Neuronal stem cell (in vitro differentiated cells): ENCODE measurements around the gene ATXN3.

Experiments
- DNase-seq: peaks from one replicate; pipeline ENCODE4 v3.0.0-alpha.2; 2013; ENCODE audit warnings: low spot score
- H2AFZ ChIP-seq: one replicate; pipeline ENCODE4 v1.6.1; 2013; ENCODE audit warnings: mild to moderate bottlenecking, low read length, inconsistent platforms
- H2AK5ac ChIP-seq: 2 replicates; pipeline ENCODE4 v1.6.1; 2013; ENCODE audit warnings: low read depth, mild to moderate bottlenecking, inconsistent platforms, low read length, moderate library complexity, mixed read lengths
- H2BK120ac ChIP-seq: 2 replicates; pipeline ENCODE4 v1.6.1; 2013; ENCODE audit warnings: low read depth, mild to moderate bottlenecking, inconsistent platforms, low read length, moderate library complexity, mixed read lengths
- H2BK12ac ChIP-seq: one replicate; pipeline ENCODE4 v1.6.1; 2013; ENCODE audit warnings: low read length, inconsistent platforms
- H2BK15ac ChIP-seq: 2 replicates; pipeline ENCODE4 v1.6.1; 2013; ENCODE audit warnings: mild to moderate bottlenecking, low read length, inconsistent platforms, mixed read lengths
- H2BK5ac ChIP-seq: one replicate; pipeline ENCODE4 v1.6.1; 2013; ENCODE audit warnings: inconsistent platforms, mild to moderate bottlenecking, low read length, moderate library complexity
- H3K14ac ChIP-seq: one replicate; pipeline ENCODE4 v1.6.1; 2013; ENCODE audit warnings: low read length, inconsistent platforms
- H3K18ac ChIP-seq: 2 replicates; pipeline ENCODE4 v1.6.1; 2013; ENCODE audit warnings: low read length, inconsistent platforms
- H3K23ac ChIP-seq: 2 replicates; pipeline ENCODE4 v1.6.1; 2013; ENCODE audit warnings: low read depth, mild to moderate bottlenecking, mixed read lengths, low read length, inconsistent platforms; ENCODE audit not compliant: poor library complexity
- H3K27ac ChIP-seq: replicated peaks from 3 replicates; pipeline ENCODE4 v1.5.1; 2013; ENCODE audit warnings: low read length, inconsistent platforms
- H3K27me3 ChIP-seq, 3 experiments: 2 replicates each; pipeline ENCODE4 v1.6.1; 2013; ENCODE audit warnings: low read length in 3 of 3, mild to moderate bottlenecking in 2 of 3, inconsistent platforms in 1 of 3, low read depth in 1 of 3, mixed read lengths in 1 of 3, moderate library complexity in 1 of 3; ENCODE audit not compliant: control insufficient read depth in 3 of 3, insufficient read depth in 3 of 3
- H3K36me3 ChIP-seq, 2 donors: replicated peaks in 1 of 2; 2 replicates each; pipeline ENCODE4 v1.6.1; 2013; ENCODE audit warnings: low read length in 2 of 2; ENCODE audit not compliant: control insufficient read depth in 2 of 2, insufficient read depth in 2 of 2
- H3K4ac ChIP-seq: 2 replicates; pipeline ENCODE4 v1.6.1; 2013; ENCODE audit warnings: inconsistent platforms, mild to moderate bottlenecking, low read length, moderate library complexity
- H3K4me1 ChIP-seq, 2 donors: 1 replicate in 1 of 2; 2 replicates in 1 of 2; pipeline ENCODE4 v1.6.1; 2013; ENCODE audit warnings: low read length in 2 of 2, low read depth in 1 of 2; ENCODE audit not compliant: control insufficient read depth in 2 of 2, insufficient read depth in 1 of 2
- H3K4me2 ChIP-seq: one replicate; pipeline ENCODE4 v1.6.1; 2013; ENCODE audit warnings: mild to moderate bottlenecking, low read length, inconsistent platforms; ENCODE audit not compliant: insufficient read depth, poor library complexity, severe bottlenecking
- H3K4me3 ChIP-seq, 2 donors: 2 replicates each; pipeline ENCODE4 v1.5.1; 2013; ENCODE audit warnings: low read length in 2 of 2, mild to moderate bottlenecking in 2 of 2, inconsistent platforms in 1 of 2, moderate library complexity in 1 of 2
- H3K79me1 ChIP-seq: one replicate; pipeline ENCODE4 v1.6.1; 2013; ENCODE audit warnings: low read depth, mild to moderate bottlenecking, inconsistent platforms, low read length, moderate library complexity
- H3K9ac ChIP-seq: one replicate; pipeline ENCODE4 v1.6.1; 2013; ENCODE audit warnings: mild to moderate bottlenecking, low read depth, low read length, inconsistent platforms; ENCODE audit not compliant: poor library complexity
- H3K9me3 ChIP-seq, 2 donors: replicated peaks in 1 of 2; 2 replicates each; pipeline versions ENCODE3 to v1.6.1; 2013; ENCODE audit warnings: low read length in 2 of 2, mild to moderate bottlenecking in 2 of 2, inconsistent platforms in 1 of 2, low read depth in 1 of 2, mixed read lengths in 1 of 2, moderate library complexity in 1 of 2; ENCODE audit not compliant: control insufficient read depth in 2 of 2, insufficient read depth in 1 of 2
- H4K8ac ChIP-seq: one replicate; pipeline ENCODE4 v1.6.1; 2013; ENCODE audit warnings: low read depth, mild to moderate bottlenecking, inconsistent platforms, low read length, moderate library complexity
- H4K91ac ChIP-seq: one replicate; pipeline ENCODE4 v1.6.1; 2013; ENCODE audit warnings: low read length, low read depth, mild to moderate bottlenecking, inconsistent platforms; ENCODE audit not compliant: poor library complexity
- WGBS, 2 donors: extraction: QIAGEN DNeasy Blood & Tissue Kit; methylation state at CpG; one replicate each; pipeline ENCODE4 v1.1.7; 2013; ENCODE audit warnings: missing lambda C conversion rate in 2 of 2, mixed read lengths in 1 of 2; ENCODE audit not compliant: insufficient read length in 2 of 2, insufficient replicate concordance in 1 of 2; ENCODE audit errors: extremely low coverage in 2 of 2; 5-methylcytosine and 5-hydroxymethylcytosine counted together

ATXN3 gene

DNA sequence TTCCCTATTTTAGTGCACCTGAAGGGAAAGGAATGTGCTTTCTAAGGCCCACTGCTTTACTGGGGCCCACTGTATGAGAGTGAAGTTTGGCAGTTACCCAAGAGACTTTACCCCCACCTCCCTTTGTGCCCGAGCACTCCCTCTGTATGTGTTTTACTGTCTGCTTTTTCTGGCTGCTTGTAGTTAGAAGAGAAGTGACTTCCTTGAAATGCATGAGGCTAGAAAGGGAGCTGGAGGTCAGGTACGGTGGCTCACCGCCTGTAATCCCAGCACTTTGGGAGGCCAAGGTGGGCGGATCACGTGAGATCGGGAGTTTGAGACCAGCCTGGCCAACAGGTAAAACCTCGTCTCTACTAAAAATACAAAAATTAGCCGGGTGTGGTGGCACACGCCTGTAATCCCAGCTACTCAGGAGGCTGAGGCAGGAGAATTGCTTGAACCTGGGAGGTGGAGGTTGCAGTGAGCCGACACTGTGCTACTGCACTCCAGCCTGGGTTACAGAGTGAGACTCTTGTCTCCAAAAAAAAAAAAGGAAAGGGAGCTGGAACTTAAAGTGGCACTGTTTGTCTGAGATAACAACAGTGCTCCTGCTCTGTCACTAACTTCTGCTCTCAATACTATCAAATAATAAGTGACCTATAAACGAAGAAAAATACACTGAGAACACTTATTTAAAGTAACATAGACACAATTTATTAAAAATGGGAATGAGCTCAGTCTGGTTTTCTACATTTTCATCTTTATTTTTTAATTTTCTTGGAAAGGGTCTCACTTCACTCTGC is 72.3 kb downstream of the ATXN3 start:
- no peak overlapping the region for H2BK12ac ChIP-seq
- H3K18ac ChIP-seq = no peak overlapping the region
- H3K4ac ChIP-seq = no peak overlapping the region
- no CpG with 5 or more reads among the region's 11 CpGs for WGBS, 2 donors
- no peak overlapping the region for H3K23ac ChIP-seq
- no peak overlapping the region for H2BK120ac ChIP-seq
- no peaks in the 10 kb centered on the region for H3K79me1 ChIP-seq
- H2AK5ac ChIP-seq = no peak overlapping the region
- H3K4me2 ChIP-seq = no peak overlapping the region
- peaks cover 6 to 7% of the 10 kb centered on the region in 2 donors for H3K9me3 ChIP-seq
- H2BK5ac ChIP-seq = no peak overlapping the region
- no peak overlapping the region for H4K91ac ChIP-seq
- no peak overlapping the region for H2AFZ ChIP-seq
- DNase-seq = no peak
- no peak overlapping the region for H3K4me3 ChIP-seq
- H3K9ac ChIP-seq = no peak overlapping the region
- no peak overlapping the region for H3K14ac ChIP-seq
- H3K36me3 ChIP-seq = peaks cover 7 to 46% of the 10 kb centered on the region in 2 donors
- H3K4me1 ChIP-seq = peaks cover 4 to 6% of the 10 kb centered on the region in 2 donors
- H4K8ac ChIP-seq = no peak overlapping the region
- H3K27ac ChIP-seq = no peak overlapping the region
- no peaks in the 10 kb centered on the region for H3K27me3 ChIP-seq
- no peak overlapping the region for H2BK15ac ChIP-seq

DNA sequence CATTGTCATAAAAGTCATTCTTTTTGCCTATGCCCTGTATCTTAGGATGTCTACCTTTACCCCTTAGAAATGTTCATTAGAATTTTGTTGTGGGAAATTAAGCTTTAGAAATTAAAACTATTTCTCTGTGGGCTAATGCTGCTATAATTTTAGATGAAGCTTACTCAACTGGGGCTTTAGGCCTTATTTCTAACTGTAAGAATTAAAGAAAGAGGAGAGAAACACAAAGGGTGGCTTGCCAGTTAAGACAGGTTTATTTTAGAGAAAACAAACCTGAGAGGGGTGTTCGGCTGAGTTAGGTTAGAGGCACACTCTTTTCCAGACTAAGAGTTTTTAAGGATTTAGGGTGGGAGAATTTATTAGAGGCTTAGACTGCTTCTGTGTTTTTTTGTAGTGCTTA is 72.9 kb downstream of the ATXN3 start:
- Histone ChIP-seq H2AFZ (no peak overlapping the region), H2BK15ac (no peak overlapping the region), H3K79me1 (no peaks in the 10 kb centered on the region), H2BK120ac (no peak overlapping the region), H2BK5ac (no peak overlapping the region), H3K9ac (no peak overlapping the region), H4K91ac (no peak overlapping the region), H3K36me3 (peaks cover 7 to 52% of the 10 kb centered on the region in 2 donors), H3K4me3 (no peak overlapping the region), H3K18ac (no peak overlapping the region), H3K23ac (no peak overlapping the region), H3K4me1 (peaks cover 4 to 6% of the 10 kb centered on the region in 2 donors), H2BK12ac (no peak overlapping the region), H3K14ac (no peak overlapping the region), H3K4me2 (no peak overlapping the region), H2AK5ac (no peak overlapping the region), H3K4ac (no peak overlapping the region), H3K27me3 (no peaks in the 10 kb centered on the region), H3K27ac (no peak overlapping the region), H3K9me3 (peaks cover 6 to 7% of the 10 kb centered on the region in 2 donors), H4K8ac (no peak overlapping the region)
- no peak for DNase-seq
- no CpG with 5 or more reads among the region's 1 CpG for WGBS, 2 donors

DNA sequence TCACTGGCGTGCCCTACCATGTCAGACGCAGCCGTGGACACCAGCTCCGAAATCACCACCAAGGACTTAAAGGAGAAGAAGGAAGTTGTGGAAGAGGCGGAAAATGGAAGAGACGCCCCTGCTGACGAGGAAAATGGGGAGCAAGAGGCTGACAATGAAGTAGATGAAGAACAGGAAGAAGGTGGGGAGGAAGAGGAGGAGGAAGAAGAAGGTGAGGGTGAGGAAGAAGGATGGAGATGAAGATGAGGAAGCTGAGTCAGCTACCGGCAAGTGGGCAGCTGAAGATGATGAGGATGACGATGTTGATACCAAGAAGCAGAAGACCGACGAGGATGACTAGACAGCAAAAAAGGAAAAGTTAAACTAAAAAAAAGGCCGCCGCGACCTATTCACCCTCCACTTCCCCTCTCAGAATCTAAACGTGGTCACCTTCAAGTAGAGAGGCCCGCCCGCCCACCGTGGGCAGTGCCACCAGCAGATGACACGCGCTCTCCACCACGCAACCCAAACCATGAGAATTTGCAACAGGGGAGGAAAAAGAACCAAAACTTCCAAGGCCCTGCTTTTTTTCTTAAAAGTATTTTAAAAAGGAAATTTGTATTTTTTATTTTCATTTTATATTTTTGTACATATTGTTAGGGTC is 79.7 kb downstream of the ATXN3 start:
- Histone ChIP-seq H3K18ac (no peak overlapping the region), H3K4ac (no peak overlapping the region), H2BK5ac (no peak overlapping the region), H3K4me1 (no peaks in the 10 kb centered on the region), H3K36me3 (peaks cover 9 to 86% of the 10 kb centered on the region in 2 donors), H2BK12ac (no peak overlapping the region), H3K27ac (no peak overlapping the region), H3K4me2 (no peak overlapping the region), H3K4me3 (no peak overlapping the region), H2AK5ac (no peak overlapping the region), H3K79me1 (no peaks in the 10 kb centered on the region), H3K9ac (no peak overlapping the region), H3K27me3 (no peaks in the 10 kb centered on the region), H4K8ac (no peak overlapping the region), H2BK120ac (no peak overlapping the region), H2BK15ac (no peak overlapping the region), H4K91ac (no peak overlapping the region), H2AFZ (no peak overlapping the region), H3K14ac (no peak overlapping the region), H3K23ac (no peak overlapping the region), H3K9me3 (no peaks in the 10 kb centered on the region)
- no CpG with 5 or more reads among the region's 21 CpGs for WGBS, 2 donors
- DNase-seq = no peak

DNA sequence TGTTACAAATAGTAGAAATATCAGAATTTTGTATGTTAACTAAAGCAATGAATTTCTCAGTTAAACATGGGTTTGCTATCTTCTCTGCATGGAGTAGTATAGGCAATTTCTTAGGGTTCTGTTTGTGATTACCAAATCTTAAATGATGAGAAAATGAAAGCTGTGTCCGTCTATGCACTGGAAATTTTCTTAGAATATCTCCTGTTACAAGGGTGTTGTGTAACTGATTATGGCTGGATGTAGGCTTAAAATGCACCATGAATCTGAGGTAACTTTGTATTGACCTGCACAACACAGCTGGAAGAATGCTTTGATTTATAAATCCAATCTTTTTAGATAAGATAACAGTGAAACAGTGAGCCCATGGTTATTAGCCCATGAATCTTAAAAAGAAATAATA is 84.3 kb downstream of the ATXN3 start:
- Histone ChIP-seq H3K27ac (no peak overlapping the region), H3K9ac (no peak overlapping the region), H3K18ac (no peak overlapping the region), H2AFZ (no peak overlapping the region), H3K4me2 (no peak overlapping the region), H3K27me3 (no peaks in the 10 kb centered on the region), H2BK120ac (no peak overlapping the region), H2BK5ac (no peak overlapping the region), H2BK15ac (no peak overlapping the region), H2AK5ac (no peak overlapping the region), H3K4ac (no peak overlapping the region), H3K79me1 (no peaks in the 10 kb centered on the region), H3K14ac (no peak overlapping the region), H3K23ac (no peak overlapping the region), H3K9me3 (no peaks in the 10 kb centered on the region), H3K4me3 (no peak overlapping the region), H3K36me3 (peaks cover 7 to 83% of the 10 kb centered on the region in 2 donors), H4K91ac (no peak overlapping the region), H3K4me1 (no peaks in the 10 kb centered on the region), H2BK12ac (no peak overlapping the region), H4K8ac (no peak overlapping the region)
- DNase-seq = no peak
- whole genome bisulfite sequencing, 2 donors = no CpG with 5 or more reads among the region's 1 CpG
